HG03520 (cell line): Measurements from ENCODE around the gene DSCAML1.

Experiments used
- ATAC-seq: cut with Tn5 transposase; IDR thresholded peaks from one replicate; pipeline ENCODE4 v1.9.1; 2021; ENCODE audit warnings: mild to moderate bottlenecking, moderate library complexity; ENCODE audit not compliant: unreplicated experiment

The DSCAML1 gene, protein sequence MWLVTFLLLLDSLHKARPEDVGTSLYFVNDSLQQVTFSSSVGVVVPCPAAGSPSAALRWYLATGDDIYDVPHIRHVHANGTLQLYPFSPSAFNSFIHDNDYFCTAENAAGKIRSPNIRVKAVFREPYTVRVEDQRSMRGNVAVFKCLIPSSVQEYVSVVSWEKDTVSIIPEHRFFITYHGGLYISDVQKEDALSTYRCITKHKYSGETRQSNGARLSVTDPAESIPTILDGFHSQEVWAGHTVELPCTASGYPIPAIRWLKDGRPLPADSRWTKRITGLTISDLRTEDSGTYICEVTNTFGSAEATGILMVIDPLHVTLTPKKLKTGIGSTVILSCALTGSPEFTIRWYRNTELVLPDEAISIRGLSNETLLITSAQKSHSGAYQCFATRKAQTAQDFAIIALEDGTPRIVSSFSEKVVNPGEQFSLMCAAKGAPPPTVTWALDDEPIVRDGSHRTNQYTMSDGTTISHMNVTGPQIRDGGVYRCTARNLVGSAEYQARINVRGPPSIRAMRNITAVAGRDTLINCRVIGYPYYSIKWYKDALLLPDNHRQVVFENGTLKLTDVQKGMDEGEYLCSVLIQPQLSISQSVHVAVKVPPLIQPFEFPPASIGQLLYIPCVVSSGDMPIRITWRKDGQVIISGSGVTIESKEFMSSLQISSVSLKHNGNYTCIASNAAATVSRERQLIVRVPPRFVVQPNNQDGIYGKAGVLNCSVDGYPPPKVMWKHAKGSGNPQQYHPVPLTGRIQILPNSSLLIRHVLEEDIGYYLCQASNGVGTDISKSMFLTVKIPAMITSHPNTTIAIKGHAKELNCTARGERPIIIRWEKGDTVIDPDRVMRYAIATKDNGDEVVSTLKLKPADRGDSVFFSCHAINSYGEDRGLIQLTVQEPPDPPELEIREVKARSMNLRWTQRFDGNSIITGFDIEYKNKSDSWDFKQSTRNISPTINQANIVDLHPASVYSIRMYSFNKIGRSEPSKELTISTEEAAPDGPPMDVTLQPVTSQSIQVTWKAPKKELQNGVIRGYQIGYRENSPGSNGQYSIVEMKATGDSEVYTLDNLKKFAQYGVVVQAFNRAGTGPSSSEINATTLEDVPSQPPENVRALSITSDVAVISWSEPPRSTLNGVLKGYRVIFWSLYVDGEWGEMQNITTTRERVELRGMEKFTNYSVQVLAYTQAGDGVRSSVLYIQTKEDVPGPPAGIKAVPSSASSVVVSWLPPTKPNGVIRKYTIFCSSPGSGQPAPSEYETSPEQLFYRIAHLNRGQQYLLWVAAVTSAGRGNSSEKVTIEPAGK (N-terminal part only)

GRCh38 chr11:117796872-117797529 is at the start of gene DSCAML1:
Gene DSCAML1, minus strand, starts transcription at chr11:117797216. Its CDS starts 137 bp downstream, at chr11:117797079.
- ATAC-seq: no peak

GRCh38 chr11:117843666-117844484 is 46.9 kb upstream of the DSCAML1 start:
- no peak for ATAC-seq

DNA sequence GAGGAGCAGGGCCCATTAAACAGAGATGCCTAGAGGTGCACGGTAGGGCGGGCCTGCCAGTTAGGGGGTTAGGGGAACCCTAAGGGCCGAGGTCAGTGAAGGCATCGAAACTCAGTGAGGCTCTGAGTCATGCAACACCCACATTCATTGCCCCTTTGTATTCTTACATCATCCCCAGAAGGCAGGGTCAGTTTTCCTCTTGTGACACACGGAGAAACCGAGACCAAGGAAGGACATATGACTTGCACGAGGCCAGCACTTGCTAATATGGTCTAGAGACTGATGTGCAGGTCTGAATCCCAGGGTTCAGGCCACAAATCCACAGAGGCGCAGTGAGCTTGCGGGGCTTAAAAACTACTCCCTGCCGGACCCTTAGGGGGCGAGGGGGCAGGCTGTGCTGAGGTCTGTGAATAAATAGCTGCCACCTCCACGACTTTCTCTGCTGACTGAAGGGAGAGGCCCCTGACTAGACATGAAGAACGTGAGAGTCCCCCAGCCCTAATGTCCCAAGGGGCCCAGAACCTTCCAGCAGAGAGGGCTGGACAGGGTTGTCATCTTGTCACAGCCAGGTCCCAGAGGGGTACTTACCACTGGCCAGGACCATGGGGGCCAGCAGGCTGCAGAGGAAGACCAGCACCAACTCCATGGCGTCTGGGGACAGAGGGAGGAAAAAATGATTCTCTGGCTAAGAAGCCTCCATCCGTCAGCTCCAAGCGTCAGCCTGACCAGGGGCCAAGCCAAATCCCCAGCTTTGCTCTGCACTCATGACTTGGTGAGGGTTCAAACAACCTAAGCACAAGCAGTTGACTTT is 45.3 kb upstream of the DSCAML1 start:
- no peak for ATAC-seq

GRCh38 chr11:117841551-117842031 is 44.6 kb upstream of the DSCAML1 start:
- ATAC-seq: no peak

- ATAC-seq: no peak
Observed at GRCh38 chr11:117840881-117841550, 44.0 kb upstream of the DSCAML1 start.

- ATAC-seq: no peak
Observed at GRCh38 chr11:117839936-117840813, 43.2 kb upstream of the DSCAML1 start.

DNA sequence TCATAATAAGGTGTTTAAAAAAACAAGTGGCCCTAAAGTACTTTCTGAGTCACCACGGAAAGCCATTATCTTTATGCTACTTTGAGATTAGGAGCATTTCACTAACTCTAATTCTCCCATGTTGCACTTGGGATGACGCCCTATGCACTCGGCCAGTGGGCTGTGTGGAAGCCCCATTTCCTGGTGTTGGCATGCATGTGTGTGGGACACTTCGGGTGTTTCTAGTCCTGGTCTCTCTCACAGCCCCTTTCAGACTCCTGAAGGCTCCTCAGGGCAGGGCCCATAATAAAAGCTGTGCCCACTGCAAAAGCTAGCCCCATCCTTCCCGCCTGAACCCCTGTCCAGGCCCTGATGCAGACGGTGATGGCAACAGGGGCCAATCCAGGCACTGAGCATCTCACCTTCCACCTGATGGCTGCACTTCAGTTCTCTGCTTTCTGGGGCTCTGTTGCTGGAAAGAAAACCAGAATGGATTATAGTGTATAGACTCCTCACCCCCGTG is 42.4 kb upstream of the DSCAML1 start:
- no peak for ATAC-seq

- ATAC-seq: no peak
Observed at GRCh38 chr11:117838901-117839300, 41.9 kb upstream of the DSCAML1 start.

GRCh38 chr11:117837791-117838190 is 40.8 kb upstream of the DSCAML1 start:
- ATAC-seq: no peak

GRCh38 chr11:117837070-117837776 is 40.2 kb upstream of the DSCAML1 start:
- ATAC-seq: no peak

DNA sequence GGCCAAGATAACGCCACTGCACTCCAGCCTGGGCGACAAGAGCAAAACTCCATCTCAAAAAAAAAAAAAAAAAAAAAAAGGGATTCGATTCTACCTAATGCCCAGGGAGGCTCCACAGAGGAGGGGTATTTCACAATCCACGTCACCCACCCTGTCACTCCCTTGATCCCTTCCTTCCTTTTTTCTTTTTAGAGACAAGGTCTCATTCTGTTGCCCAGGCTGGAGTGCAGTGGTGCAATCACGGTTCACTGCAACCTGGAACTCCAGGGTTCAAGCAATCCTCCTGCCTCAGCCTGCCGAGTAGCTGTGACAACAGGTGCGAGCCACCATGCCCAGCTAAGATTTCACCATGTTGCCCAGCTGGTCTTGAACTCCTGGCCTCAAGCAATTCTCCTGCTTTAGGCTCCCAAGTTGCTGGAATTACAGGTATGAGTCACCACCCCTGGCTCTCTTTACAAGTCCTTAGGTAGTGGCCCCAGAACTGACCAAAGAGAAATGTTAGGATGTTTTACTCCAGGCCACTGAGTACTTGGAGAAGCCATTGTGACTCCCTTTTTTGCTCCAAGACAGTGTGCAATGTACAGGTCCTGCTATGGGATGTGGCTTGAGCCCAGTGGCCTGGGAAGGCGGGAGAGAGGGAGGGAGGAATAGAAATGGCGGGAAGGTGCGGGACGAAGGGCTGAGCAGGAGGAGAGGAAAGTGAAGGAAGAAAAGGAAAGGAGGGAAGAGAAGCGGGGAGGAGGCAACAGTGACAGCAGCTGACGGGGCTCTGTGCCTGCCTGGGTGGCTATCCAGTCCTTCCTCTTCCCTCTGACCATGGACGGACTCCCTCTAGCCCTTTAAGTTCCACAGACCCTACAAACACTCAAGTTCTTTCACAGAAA is 39.3 kb upstream of the DSCAML1 start:
- no peak for ATAC-seq

- no peak for ATAC-seq
Observed at GRCh38 chr11:117835576-117835975, 38.6 kb upstream of the DSCAML1 start.

DNA sequence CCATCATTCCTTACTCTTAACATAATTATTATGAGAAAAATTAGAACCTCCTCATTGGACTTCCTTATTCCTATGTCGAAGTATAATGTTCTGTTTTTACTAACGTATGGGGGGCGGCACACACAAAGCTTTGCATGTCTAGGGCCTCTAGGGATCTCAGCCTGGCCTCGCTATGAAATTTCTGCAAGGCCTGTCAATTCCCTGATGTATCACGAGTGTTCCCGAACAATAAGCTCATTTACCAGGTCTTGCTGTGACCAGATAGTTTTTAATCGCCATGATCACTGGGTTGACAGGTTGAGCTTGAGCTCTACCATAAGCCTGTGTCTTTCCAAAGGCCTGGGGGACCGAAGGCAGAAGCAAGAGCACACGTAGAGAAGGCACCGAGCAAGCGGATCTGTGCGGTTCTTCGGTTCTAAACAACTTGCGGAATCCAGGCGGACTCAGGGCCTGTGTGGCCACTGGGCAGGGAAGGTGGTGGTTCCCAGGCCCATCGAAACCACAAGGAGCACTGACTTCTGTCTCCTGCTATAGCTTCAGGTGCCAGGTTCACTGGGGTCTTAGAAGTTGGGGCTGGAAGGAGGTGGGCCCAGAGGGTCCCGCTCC is 37.9 kb upstream of the DSCAML1 start:
- ATAC-seq: no peak

DNA sequence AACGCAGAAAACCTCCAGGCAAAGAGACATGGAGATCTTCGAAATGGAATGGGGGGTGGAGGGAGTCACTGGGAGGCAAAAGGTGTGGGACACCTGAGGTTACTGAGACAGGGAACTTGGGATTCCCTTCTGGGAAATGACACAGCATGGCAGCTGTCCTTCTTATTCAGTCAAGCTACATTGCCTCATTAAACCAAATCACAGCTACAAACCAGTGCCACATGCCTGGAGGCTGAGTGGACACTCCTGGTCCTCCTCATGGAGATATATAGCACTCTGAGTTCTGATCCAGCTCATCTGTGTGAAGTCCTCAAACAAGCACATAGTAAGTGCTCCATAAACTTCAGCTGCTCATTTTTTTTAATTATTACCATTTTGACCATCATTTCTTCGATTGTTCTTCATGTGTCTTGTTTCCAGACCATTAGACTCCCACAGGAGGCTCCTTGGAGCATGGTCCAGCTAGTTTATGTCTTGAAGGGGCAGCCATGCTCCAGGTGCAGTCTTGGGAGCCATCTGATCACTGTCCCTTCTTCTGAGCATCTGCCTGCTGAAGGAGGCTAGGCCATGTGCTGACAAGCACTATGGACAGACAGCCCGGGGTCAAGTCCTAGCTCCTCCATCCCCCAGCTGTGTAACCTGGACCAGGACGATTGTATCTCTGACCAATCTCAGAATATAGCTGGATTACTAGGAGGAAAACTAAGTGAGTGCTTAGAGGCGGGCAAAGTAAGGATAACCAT is 37.2 kb upstream of the DSCAML1 start:
- no peak for ATAC-seq
